ENCODE results near the gene NUCB1.

DNA sequence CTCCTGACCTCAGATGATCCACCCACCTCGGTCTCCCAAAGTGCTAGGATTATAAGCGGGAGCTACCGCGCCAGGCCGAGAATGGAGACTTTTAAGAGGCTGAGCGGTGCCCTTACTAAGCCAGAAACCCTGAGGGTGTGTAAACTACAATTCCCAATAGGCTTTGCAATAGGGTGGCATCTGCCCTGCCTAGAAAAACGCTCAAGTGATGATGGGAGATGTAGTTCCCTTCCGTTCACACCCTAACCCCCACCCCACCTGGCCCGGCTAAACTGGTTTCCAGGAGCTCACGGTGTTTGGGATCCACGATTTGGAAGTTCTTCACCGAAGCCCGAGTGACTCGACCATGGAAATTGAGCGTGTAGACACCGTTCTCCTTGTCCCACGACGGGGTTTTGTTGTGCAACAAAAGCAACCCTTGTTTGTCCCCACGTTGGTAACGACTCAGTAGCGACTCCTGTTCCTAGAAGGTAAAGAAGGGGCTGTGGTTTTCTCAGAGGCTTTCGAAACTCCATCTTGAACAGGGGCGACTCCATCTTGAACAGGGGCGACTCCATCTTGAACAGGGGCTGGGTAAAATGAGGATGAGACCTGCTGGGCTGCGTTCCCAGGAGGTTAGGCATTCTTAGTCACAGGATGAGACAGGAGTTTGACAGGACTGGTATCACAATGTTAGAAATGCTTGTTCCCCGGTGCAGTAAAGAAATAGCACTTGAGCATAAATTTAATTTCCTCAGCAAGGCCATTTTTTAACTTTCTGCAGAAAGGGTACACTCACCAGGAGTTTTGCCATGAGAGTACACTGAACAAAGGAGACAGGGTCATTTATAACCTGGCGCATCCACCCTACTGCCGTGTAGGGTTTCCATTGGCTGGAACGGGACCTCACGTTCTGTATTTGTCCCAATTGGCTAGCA lies 18.1 kb upstream of the NUCB1 start:
- no peak for TF ChIP-seq POLR2A (IDR thresholded peaks at IDR 0.05; ENCODE audit: low read length)
- TF ChIP-seq GATA1 (IDR thresholded peaks at IDR 0.05; ENCODE audit: low read depth, low read length) = no peak
